Stimulated activated CD4-positive, alpha-beta T cell treated with anti-CD3 and anti-CD28 coated beads, TNF-alpha, amount 100 ng/mL, for 48 hours (primary cell): ENCODE data around the gene CDK5RAP3.

Experiments
- DNase-seq, 3 donors: peaks; one replicate each; pipeline ENCODE4 v3.0.0-alpha.2; 2020; ENCODE audit warnings: low read depth in 3 of 3

The CDK5RAP3 gene

GRCh38 chr17:47949197-47949759, 21.6 kb upstream of the CDK5RAP3 start:
- DNase-seq: peak; percentile 62 to 84 (median 71)

DNA sequence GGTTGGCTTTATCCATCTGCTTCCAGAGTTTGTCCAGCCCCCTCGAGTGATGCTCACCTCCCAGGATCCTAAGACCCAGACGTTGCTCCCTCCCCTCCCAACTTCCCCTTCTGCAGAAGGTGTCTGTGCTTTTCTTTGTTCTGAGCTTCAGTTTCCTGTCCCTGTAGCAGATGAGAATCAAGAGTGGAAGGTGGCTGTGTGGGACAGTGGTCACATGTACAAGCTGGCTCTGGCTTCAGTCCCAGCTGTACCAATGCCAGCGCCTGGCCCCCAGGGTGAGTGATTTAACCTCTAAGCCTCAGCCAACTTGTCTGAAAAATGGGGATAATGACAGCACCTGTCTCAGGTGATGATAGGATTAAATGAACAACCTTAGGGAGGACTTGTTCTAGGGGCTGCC, 21.0 kb upstream of the CDK5RAP3 start:
- DNase-seq: no peak

DNA sequence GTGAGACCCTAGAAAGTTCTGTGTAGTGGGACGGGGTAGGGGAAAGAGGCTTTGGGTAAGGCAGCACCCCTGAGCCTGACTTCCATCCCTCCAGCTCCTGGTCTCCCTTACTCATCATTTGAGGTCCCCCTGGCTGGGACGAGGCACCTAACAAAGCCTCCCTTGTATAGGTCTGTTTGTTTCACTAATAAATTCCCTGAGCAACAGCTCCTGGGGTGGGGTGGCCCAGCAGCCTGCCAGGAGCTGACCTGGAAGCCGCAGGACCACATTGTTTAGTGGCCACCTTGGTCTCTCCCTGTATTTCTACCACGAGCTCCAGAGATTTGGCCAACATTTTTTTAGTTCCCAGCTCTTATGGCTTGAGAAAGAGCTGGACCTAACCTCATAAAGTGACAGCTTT, 20.5 kb upstream of the CDK5RAP3 start:
- DNase-seq: no peak

GRCh38 chr17:47952171-47953021, 18.5 kb upstream of the CDK5RAP3 start:
- DNase-seq: no peak

DNA sequence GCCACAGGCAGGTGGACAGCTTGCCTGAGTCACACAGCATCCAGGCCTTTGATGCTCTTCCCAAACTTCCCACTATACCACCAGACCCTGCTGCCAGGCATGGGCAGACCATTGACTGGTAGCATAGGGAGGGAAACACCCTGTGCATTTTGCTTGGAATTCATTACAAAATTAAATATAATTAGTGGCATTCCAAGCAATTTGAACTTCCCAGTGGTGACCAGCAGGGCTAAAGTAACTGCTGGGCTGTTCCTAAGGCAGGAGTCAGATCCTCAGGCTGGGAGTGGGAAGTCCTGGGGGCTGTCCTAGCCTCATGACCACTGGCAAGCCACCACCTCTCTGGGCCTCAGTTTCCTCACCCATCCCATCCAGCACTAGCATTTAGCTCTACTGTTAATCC, 17.0 kb upstream of the CDK5RAP3 start:
- DNase-seq: no peak

- no peak for DNase-seq
Measured at GRCh38 chr17:47955497-47956461, 15.1 kb upstream of the CDK5RAP3 start.

- DNase-seq: no peak
Measured at GRCh38 chr17:47956791-47957590, 13.9 kb upstream of the CDK5RAP3 start.

DNA sequence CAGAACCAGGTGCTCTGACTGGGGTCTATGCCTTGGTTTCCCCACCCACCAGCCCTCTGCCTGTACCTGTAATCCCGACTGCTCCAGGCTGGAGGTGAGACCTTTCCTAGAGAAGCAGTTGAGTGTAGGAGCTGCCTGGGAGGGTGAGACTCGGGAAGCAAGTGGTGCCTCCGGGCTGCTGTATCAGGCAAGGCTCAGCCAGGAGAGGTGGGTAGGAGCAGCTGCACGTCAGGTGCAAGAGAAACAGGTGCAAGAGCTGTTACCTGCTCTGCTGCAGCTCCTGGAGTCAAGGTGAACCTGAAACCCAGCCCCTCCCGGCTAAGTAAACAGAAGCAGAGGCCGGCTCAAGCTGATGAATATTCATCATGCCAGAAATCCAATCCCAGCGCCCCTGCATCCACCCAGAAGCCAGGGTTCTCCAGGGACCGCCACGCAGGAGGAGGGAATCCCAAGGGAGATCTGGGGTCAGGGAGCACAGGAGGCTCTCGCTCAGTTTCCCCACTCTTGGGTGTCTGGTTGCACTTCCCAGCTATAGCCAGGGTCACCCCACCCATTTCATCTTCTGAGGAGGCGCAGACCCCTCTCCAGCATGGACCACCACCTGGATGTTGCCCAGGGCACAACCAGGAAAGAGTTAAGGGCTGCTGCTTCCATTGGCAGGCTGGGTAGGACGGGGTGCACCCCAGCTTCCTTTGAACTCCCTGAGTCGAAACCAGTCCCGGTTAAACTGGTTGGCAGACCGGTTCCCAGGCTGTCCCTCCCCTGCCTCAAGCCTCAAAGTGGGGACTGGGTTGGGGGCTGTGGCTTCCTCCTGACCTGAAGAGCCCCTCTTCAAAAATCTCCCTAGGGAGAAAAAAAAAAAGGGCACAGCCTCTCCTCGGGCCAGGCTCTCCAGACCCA, 13.1 kb upstream of the CDK5RAP3 start, which contains the start of gene PRR15L:
Gene PRR15L, minus strand, starts transcription at position 293 of the 900 bp plus-strand sequence. CDS start 4,649 bp downstream, outside the sequence.
- DNase-seq: no peak

- DNase-seq: no peak
Measured at GRCh38 chr17:47959825-47960655, 10.9 kb upstream of the CDK5RAP3 start.

GRCh38 chr17:47961406-47961805, 9.5 kb upstream of the CDK5RAP3 start:
- DNase-seq: no peak

DNA sequence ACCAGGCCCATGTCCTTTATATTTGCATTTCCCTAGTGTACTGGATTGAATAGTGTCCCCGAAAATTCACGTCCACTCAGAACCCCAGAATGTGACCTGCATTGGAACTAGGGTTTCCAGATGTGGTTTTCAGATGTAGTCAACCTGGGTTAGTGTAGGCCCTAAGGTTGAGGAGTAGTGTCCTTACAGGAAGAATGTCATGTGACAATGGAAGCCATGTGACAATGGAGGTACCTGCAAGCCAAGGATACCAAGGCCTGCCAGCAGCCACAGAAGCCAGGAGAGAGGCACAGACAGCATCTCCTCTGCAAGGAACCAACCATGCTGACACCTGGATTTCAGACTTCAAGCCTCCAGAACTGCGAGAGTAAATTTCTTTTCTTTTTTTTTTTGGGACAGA, 8.0 kb upstream of the CDK5RAP3 start:
- DNase-seq: no peak

DNA sequence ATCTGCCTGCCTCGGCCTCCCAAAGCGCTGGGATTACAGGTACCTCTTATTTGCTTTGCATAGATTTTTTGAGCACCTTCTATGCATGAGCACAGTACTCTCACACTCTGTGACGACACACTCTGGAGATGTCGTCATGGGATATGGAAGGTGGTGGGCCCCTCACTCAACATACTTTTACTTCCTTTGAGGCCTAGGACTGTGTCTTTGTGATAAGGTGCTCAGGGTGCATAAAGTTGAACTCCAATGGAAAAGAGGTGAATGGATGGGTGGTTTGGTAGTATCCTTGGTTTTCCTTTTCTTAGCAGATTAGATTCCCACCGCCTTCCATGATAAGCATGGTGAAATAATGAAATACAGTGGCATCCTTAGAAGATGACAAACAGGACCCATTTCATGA, 6.1 kb upstream of the CDK5RAP3 start:
- DNase-seq: no peak

DNA sequence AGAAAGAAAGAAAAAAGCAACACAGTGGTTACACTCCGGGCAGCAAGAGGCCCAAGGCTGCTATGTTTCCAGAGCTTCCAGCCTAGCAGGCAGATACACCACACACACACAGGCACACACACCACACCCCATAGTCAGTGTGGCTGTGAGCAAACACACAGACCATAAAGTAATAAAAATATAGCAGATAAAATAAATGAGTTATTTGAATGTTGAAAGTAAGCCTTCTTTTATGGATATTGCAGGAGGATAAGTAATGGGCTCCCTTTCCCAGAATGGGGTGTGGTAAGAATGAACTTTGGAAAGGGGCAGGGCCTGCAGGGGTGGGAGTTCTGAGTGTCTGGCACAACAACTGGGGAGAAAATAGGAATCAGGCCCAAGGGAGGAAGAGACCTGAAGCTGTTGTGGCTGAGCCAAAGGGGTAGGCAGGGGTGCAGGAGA, 4.8 kb upstream of the CDK5RAP3 start:
- DNase-seq: no peak

GRCh38 chr17:47967607-47968252, 3.2 kb upstream of the CDK5RAP3 start:
- no peak for DNase-seq

DNA sequence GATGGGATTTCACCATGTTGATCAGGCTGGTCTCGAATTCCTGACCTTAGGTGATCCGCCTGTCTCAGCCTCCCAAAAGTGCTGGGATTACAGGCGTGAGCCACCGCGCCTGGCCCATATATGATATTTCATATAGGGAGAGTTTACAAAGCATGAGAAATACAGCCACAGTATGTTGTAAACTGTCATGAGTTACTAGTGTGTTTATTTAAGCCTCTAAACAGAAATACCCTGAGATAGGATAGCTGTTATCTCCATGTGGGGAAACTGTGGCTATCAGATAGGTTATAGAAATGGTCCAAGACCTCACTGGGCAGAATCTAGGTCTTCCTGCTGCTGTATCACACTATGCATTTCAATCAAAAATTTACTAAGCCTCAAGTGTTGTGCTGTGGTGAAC, 2.1 kb upstream of the CDK5RAP3 start:
- no peak for DNase-seq

DNA sequence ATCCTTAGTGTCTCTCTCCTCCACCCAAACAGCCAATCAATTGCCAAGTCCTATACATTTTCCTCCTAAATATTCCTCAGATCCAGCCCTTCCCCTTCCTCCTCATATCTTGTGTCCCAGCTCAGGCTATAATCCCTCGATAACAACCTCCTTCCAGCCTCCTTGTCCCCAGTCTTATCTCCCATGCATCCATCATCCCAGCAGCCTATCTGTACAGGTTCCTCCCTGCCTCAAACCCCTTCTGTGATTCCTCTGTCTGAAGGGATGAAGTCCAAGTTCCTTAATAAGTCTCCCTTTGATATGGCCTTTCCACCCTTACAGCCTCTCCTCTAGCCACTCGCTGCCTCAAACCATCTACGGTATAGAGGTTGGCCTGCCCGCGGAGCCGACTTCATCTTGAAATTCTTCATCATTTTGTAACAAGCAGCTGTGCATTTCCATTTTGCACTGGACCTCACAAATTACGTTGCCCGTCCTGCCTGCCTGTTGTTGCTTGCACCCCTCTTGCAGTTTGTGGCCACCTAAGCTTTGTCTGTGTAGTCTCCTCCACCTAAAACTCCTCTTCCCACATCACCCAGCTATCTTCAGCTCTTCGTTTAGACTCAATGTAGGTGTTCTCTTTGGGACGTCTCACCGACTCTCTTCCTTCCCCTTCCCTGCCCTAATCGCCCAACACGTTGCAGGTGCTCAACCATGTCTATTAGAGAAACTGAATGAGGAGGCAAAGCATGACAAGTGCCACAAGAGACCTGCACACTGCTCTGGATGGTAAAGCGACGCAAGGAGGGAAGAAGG, 786 bp upstream of the CDK5RAP3 start:
- no peak for DNase-seq

DNA sequence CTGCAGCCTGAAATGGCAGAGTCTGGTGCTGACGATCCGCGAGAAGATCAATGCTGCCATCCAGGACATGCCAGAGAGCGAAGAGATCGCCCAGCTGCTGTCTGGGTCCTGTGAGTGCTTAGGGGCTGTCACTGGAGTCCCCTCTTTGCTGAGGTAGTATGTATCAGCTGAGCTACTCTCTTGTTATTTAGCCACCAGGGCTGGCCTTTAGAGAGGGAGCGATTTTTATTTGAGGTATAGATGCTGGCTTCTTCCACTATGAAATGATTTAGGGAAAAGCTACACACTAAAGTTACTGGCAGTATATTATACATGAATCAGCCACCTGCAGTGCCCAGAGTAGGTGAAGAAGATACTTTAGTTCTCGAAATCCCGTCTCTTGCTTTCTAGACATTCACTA, 2.6 kb downstream of the CDK5RAP3 start:
- no peak for DNase-seq
